HG03558 (cell line): Measurements from ENCODE around the gene CLN3.
"Not testable (repeated sequence)": the region's sequence is repeated elsewhere in the genome, so short reads cannot be mapped to it uniquely, and the experiment has no call there.

Source experiments
- ATAC-seq: cut with Tn5 transposase; IDR thresholded peaks from one replicate; pipeline ENCODE4 v1.9.1; 2021; ENCODE audit warnings: moderate number of reproducible peaks; ENCODE audit not compliant: unreplicated experiment; ENCODE audit errors: extremely low read depth

CLN3 gene

GRCh38 chr16:28491970-28492474, at the start of gene CLN3:
TSS of gene CLN3 (minus strand) at chr16:28492074. CDS start at chr16:28491759, 315 bp downstream.
- peak; percentile 41 for ATAC-seq

GRCh38 chr16:28540346-28540745, 48.5 kb upstream of the CLN3 start:
- ATAC-seq: no peak

GRCh38 chr16:28538733-28539596, 47.1 kb upstream of the CLN3 start, which contains the start of gene NUPR1:
TSS of gene NUPR1 (minus strand) at chr16:28538974. CDS start at chr16:28538907, 67 bp downstream.
- no peak for ATAC-seq

DNA sequence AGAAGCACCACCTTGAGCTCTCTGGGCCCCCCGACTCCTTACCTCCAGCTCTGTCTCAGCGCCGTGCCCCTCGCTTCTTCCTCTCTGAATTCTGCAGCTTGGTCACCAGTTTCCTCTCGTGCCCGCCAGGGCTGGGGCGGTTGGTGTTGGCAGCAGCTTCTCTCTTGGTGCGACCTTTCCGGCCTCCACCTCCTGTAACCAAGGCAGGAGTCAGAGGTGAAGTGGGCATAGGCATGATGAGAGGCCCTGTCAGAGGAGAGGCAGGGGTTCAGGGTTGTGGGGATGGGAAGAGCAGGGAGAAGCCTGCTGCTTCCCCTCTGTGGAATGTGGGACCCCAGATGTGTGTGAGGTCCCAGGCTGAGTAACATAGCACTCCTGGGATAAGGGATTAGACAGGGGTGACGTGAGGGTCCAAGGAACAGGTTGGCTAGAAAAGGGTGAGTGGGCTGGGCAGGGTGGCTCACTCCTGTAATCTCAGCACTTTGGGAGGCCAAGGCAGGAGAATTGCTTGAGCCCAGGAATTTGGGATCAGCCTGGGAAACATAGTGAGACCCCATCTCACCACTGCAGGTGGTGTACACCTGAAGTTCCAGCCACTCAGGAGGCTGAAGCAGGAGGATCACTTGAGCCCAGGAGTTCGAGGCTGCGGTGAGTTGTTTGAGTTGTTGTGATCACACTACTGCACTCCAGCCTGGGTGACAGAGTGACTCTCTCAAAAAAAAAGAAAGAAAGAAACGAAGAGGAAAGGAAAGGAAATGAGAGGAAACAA, 46.3 kb upstream of the CLN3 start:
- no peak for ATAC-seq

DNA sequence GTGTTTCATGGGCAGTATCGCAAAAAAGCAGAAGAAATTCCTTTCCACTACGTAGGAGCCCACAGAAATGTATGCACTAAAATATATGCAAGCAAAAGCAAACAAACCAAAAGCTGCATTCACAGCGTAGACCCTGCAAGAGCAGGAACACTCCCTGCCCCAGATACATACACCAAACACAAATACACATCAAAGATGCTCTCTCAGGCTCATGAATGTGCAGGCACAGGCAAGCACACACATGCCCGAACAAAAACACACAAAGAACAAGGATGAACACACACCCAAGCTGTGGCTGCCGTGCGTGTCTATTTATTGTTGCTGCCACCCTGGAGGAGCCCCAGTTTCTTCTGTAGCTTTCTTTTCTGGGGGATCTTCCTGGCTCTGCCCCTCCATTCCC, 45.2 kb upstream of the CLN3 start:
- no peak for ATAC-seq

GRCh38 chr16:28534542-28535373, 42.9 kb upstream of the CLN3 start:
- no peak for ATAC-seq

GRCh38 chr16:28532940-28533647, 41.2 kb upstream of the CLN3 start:
- ATAC-seq: no peak

DNA sequence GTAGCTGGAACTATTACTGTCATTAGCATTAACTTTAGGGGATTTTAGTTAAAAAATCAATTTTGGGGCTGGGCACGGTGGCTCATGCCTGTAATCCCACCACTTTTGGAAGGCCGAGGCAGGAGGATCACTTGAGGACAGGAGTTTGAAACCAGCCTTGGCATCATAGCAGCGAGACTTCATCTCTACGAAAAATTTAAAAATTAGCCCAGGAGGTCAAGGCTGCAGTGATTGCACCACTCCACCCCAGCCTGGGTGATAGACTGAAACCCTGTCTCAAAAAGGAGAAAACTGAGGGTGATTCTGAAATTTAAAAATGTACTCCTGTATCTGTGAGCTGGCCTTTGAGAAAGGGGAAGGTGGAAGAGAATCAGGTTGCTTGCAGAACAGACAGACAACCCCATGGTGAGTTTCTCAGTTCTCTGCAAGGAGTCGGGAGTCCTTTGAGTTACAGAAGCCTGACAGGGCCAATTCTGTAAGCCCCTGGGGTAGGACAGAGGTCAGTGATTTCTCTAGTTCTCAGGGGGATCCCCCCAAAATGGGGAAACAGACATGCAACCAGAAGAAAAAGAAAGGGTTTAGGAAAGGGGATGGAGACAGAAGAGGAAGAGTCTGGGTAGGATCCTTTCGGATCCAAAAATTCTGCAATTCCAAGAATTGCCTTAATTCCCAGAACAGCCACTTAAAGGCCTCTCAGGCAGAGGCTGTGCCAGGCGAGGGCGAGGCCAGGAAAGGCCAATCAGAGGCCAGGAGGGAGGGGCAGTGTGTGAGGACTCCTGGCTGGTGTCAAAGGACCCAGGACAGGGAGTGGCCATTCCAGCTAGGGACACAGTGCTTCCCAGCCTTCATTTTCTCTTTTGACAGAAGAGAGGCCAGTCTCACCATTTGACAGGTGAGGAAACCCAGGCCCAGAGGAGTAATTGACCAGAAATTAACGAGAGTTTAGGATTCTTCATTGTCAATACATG, 40.2 kb upstream of the CLN3 start:
- ATAC-seq: no peak

GRCh38 chr16:28529124-28529523, 37.2 kb upstream of the CLN3 start:
- ATAC-seq: no peak

GRCh38 chr16:28528463-28528867, 36.6 kb upstream of the CLN3 start:
- ATAC-seq: no peak

DNA sequence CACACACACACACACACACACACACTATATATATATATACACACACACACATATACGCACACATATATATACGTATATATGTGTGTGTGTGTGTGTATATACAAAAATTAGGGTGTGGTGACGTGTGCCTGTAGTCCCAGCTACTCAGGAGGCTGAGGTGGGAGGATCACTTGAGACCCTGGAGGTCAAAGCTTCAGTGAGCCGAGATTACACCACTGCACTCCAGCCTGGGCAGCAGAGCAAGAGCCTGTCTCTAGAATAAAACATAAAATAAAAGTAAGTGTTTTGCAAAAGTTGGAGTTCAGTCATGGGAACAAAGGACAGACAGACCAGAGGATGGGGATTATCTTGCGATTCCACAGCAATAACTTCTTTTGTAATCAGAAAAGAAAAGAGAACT, 36.1 kb upstream of the CLN3 start:
- ATAC-seq: no peak

DNA sequence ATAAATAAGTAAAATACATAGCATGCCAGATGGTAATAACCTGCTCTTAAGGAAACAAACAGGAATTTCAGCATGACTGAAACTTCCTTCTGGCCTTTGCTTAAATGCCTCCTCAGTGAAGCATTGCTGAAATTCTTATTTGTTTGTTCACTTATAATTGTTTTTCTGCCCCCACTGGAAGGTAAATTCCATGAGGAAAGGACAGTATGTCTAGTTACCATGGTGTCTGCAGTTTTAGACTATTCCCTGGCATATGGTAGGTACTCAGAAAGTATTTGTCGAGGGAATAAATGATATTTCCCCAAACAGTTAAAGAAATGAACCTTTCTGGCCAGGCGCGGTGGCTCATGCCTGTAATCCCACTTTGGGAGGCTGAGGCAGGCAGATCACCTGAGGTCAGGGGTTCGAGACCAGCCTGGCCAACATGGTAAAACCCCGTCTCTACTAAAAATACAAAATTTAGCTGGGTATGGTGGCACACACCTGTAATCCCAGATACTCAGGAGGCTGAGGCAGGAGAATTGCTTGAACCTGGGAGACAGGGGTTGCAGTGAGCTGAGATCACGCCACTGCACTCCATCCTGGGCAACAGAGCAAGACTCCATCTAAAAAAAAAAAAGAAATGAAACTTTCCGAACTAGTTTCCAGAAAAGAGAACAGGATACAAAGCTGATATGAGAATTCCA, 35.4 kb upstream of the CLN3 start:
- ATAC-seq: not testable (repeated sequence)

GRCh38 chr16:28526201-28527099, 34.6 kb upstream of the CLN3 start:
- ATAC-seq: no peak

- ATAC-seq: no peak
These were observed 32.9 kb upstream of the CLN3 start for GRCh38 chr16:28524681-28525171.

DNA sequence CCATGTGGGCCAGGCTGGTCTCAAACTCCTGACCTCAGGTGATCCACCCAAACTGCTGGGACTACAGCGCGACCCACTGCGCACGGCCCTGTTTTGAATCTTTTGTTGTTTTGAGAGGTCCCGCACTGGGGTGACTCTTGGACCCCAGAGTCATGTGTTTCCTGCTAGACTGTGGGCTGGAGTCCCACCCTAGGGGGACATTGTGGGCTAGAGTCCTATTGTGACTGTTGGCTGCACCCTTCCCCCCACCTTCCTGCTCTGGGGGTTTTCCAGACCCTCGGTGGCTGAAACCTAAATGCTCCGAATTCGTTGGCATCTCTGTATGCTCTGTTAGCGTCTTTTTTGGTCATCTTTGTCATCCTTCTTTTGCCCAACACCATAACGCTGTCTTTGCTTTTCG, 30.9 kb upstream of the CLN3 start:
- ATAC-seq: no peak

GRCh38 chr16:28521436-28521835, 29.6 kb upstream of the CLN3 start:
- no peak for ATAC-seq

DNA sequence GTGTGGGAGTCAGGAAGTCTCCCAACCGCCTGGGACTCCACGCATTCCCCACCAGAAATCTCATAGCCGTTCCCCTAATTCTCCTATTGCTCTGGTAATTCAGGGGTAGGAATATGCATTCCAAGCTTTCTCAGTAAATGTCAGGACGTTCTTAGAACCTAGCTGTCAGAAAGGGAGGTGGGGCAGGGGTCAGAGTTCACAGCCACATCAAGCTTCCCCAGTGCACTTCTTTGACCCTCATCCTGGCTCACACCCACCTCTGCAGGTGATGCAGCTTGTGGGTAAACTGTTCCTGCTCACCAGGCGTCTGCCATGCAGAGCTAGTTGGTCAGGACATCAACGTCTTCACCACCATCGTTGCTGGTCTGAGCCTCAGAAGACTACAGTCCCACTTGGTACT, 28.8 kb upstream of the CLN3 start:
- ATAC-seq: no peak
